K562 (cell line): ENCODE data around the gene CFAP20DC. TPM values are rescaled to one million over a fixed set of nuclear protein-coding genes. Genes with fewer than 3 reads are reported as not detected.

ENCODE experiments used
- CHD4 ChIP-seq: fragments of 200-600 bp; sonication (generic); IDR thresholded peaks from 3 replicates; pipeline ENCODE4 v1.6.1; 2012; ENCODE audit warnings: low read depth, mild to moderate bottlenecking, mixed read lengths, low read length, inconsistent platforms; ENCODE audit not compliant: insufficient read depth, insufficient replicate concordance, poor library complexity, severe bottlenecking
- CREBBP ChIP-seq: IDR thresholded peaks from one replicate; pipeline ENCODE4 v1.6.1; 2012; ENCODE audit warnings: low read depth, mild to moderate bottlenecking, control low read depth, inconsistent platforms, low read length
- ETV1 ChIP-seq: fragments of 450-650 bp; conservative IDR thresholded peaks from 2 replicates; pipeline ENCODE4 v1.6.1; 2016; ENCODE audit warnings: missing genetic modification characterization, control low read depth, low read depth, missing compliant biosample characterization
- EWSR1 ChIP-seq: fragments of 450-650 bp; IDR thresholded peaks from 2 replicates; pipeline ENCODE4 v1.6.1; 2018; ENCODE audit warnings: borderline replicate concordance, mild to moderate bottlenecking, low read depth, moderate library complexity; ENCODE audit not compliant: partially characterized antibody
- FUS ChIP-seq: fragments of 200-400 bp; formaldehyde crosslinking; optimal IDR thresholded peaks from 2 replicates; pipeline ENCODE3; 2017; ENCODE audit warnings: low read depth, low read length
- JUN ChIP-seq, 2 experiments: sonication (generic) in 1 of 2; formaldehyde crosslinking in 1 of 2; IDR thresholded peaks; 2 replicates each; pipeline versions ENCODE4 v1.6.1 to v1.8.0; 2012 to 2022; ENCODE audit warnings: borderline replicate concordance in 2 of 2, mild to moderate bottlenecking in 2 of 2, improper control_type of control experiment in 1 of 2, low read depth in 1 of 2, low read length in 1 of 2, missing genetic modification reagents in 1 of 2
- ZNF584 ChIP-seq: fragments of 200-800 bp; sonication (Bioruptor generic); IDR thresholded peaks from 2 replicates; pipeline ENCODE4 v1.6.1; 2016; ENCODE audit warnings: low read depth, mild to moderate bottlenecking, missing genetic modification characterization, missing compliant biosample characterization
- polyA plus RNA-seq, 8 experiments: library from polyadenylated mRNA; depleted of rRNA in 4 of 8; stranded (reverse) in 5 of 8; unstranded in 3 of 8; fragments of >200 nt; fragmentation: Nextera tagmentation in 2 of 8; fragmentation: Illumina TruSeq in 1 of 8; extraction: Ambion mirVana in 2 of 8; extraction: Trizol in 1 of 8; gene quantifications; 2 replicates each; pipeline versions ENCODE4 v1.2.1 to v1.2.3, GENCODE V29; 2011 to 2014; ENCODE audit warnings: inconsistent platforms in 1 of 8, missing spikeins in 1 of 8
- total RNA-seq, 7 experiments: library from RNA; depleted of rRNA in 6 of 7; stranded (reverse); fragments of >200 nt in 6 of 7; fragmentation: Illumina TruSeq in 2 of 7; extraction: Trizol in 2 of 7; gene quantifications; 2 replicates each; pipeline versions ENCODE4 v1.2.1 to v1.2.3, GENCODE V29; 2011 to 2021; ENCODE audit warnings: low replicate concordance in 1 of 7
- TF ChIP-seq, protein P1 (sequence below): fragments of 450-650 bp; IDR thresholded peaks from 2 replicates; pipeline ENCODE4 v1.6.1; 2016; ENCODE audit warnings: mild to moderate bottlenecking, moderate library complexity
- TF ChIP-seq, protein P2 (sequence below): IDR thresholded peaks from 2 replicates; pipeline ENCODE4 v1.6.1; 2014; ENCODE audit warnings: antibody characterized with exemption

The CFAP20DC gene
- total and polyA plus RNA-seq, 9 of the 15 experiments (the other 6 are each of a cell fraction or from before 2014, with no cell fraction given), result 1.6 to 5.9 (median 4.6) TPM

DNA sequence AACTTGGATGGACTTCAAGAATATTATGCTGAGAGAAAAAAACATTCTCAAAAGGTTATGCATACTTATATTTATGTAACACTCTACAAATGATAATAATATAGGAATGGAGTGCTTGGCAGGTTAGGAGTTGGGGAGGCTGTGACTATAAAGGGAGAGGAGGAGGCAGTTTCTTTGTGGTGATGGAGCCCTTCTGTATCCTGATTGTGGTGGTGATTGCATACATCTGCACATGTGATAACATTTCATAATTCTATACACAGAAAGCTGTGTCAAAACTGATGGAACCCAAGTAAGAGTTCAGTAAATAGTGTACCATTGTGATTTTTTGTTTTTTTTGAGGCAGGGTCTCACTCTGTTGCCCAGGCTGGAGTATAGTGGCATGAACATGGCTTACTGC, 351.6 kb downstream of the CFAP20DC start (continued):
- TF ChIP-seq, protein P1, sequence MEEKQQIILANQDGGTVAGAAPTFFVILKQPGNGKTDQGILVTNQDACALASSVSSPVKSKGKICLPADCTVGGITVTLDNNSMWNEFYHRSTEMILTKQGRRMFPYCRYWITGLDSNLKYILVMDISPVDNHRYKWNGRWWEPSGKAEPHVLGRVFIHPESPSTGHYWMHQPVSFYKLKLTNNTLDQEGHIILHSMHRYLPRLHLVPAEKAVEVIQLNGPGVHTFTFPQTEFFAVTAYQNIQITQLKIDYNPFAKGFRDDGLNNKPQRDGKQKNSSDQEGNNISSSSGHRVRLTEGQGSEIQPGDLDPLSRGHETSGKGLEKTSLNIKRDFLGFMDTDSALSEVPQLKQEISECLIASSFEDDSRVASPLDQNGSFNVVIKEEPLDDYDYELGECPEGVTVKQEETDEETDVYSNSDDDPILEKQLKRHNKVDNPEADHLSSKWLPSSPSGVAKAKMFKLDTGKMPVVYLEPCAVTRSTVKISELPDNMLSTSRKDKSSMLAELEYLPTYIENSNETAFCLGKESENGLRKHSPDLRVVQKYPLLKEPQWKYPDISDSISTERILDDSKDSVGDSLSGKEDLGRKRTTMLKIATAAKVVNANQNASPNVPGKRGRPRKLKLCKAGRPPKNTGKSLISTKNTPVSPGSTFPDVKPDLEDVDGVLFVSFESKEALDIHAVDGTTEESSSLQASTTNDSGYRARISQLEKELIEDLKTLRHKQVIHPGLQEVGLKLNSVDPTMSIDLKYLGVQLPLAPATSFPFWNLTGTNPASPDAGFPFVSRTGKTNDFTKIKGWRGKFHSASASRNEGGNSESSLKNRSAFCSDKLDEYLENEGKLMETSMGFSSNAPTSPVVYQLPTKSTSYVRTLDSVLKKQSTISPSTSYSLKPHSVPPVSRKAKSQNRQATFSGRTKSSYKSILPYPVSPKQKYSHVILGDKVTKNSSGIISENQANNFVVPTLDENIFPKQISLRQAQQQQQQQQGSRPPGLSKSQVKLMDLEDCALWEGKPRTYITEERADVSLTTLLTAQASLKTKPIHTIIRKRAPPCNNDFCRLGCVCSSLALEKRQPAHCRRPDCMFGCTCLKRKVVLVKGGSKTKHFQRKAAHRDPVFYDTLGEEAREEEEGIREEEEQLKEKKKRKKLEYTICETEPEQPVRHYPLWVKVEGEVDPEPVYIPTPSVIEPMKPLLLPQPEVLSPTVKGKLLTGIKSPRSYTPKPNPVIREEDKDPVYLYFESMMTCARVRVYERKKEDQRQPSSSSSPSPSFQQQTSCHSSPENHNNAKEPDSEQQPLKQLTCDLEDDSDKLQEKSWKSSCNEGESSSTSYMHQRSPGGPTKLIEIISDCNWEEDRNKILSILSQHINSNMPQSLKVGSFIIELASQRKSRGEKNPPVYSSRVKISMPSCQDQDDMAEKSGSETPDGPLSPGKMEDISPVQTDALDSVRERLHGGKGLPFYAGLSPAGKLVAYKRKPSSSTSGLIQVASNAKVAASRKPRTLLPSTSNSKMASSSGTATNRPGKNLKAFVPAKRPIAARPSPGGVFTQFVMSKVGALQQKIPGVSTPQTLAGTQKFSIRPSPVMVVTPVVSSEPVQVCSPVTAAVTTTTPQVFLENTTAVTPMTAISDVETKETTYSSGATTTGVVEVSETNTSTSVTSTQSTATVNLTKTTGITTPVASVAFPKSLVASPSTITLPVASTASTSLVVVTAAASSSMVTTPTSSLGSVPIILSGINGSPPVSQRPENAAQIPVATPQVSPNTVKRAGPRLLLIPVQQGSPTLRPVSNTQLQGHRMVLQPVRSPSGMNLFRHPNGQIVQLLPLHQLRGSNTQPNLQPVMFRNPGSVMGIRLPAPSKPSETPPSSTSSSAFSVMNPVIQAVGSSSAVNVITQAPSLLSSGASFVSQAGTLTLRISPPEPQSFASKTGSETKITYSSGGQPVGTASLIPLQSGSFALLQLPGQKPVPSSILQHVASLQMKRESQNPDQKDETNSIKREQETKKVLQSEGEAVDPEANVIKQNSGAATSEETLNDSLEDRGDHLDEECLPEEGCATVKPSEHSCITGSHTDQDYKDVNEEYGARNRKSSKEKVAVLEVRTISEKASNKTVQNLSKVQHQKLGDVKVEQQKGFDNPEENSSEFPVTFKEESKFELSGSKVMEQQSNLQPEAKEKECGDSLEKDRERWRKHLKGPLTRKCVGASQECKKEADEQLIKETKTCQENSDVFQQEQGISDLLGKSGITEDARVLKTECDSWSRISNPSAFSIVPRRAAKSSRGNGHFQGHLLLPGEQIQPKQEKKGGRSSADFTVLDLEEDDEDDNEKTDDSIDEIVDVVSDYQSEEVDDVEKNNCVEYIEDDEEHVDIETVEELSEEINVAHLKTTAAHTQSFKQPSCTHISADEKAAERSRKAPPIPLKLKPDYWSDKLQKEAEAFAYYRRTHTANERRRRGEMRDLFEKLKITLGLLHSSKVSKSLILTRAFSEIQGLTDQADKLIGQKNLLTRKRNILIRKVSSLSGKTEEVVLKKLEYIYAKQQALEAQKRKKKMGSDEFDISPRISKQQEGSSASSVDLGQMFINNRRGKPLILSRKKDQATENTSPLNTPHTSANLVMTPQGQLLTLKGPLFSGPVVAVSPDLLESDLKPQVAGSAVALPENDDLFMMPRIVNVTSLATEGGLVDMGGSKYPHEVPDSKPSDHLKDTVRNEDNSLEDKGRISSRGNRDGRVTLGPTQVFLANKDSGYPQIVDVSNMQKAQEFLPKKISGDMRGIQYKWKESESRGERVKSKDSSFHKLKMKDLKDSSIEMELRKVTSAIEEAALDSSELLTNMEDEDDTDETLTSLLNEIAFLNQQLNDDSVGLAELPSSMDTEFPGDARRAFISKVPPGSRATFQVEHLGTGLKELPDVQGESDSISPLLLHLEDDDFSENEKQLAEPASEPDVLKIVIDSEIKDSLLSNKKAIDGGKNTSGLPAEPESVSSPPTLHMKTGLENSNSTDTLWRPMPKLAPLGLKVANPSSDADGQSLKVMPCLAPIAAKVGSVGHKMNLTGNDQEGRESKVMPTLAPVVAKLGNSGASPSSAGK, result no peak
- TF ChIP-seq EWSR1 (no peak), CHD4 (no peak), CREBBP (no peak), FUS (no peak), ETV1 (no peak), ZNF584 (CRISPR knock-in tag) (no peak), JUN (IDR thresholded peaks at IDR 0.05; ENCODE audit: borderline replicate concordance, low read depth, low read length) (no peak), JUN (CRISPR knock-in tag; IDR thresholded peaks at IDR 0.05; ENCODE audit: borderline replicate concordance) (no peak)
- TF ChIP-seq, protein P2, sequence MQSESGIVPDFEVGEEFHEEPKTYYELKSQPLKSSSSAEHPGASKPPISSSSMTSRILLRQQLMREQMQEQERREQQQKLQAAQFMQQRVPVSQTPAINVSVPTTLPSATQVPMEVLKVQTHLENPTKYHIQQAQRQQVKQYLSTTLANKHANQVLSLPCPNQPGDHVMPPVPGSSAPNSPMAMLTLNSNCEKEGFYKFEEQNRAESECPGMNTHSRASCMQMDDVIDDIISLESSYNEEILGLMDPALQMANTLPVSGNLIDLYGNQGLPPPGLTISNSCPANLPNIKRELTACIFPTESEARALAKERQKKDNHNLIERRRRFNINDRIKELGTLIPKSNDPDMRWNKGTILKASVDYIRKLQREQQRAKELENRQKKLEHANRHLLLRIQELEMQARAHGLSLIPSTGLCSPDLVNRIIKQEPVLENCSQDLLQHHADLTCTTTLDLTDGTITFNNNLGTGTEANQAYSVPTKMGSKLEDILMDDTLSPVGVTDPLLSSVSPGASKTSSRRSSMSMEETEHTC, result no peak
